MM.1S (cell line): Measurements from ENCODE around the gene SLC12A3.

Experiments used
- DNase-seq: peaks from one replicate; pipeline ENCODE4 v3.0.0-alpha.2; 2015
- H2AFZ ChIP-seq: fragments of 300-600 bp; sonication (generic); 2 replicates; pipeline ENCODE4 v1.6.0; 2016; ENCODE audit warnings: antibody characterized with exemption, low read length
- H3F3A ChIP-seq: fragments of 300-600 bp; sonication (generic); 2 replicates; pipeline ENCODE4 v1.6.1; 2016; ENCODE audit warnings: mild to moderate bottlenecking, antibody characterized with exemption, low read length, moderate library complexity, mixed read lengths; ENCODE audit not compliant: insufficient read depth
- H3K27ac ChIP-seq: fragments of 300-600 bp; sonication (generic); 2 replicates; pipeline ENCODE4 v1.5.1; 2016; ENCODE audit warnings: mild to moderate bottlenecking, low read length
- H3K27me3 ChIP-seq: fragments of 300-600 bp; sonication (generic); replicated peaks from 2 replicates; pipeline ENCODE4 v1.6.0; 2016; ENCODE audit warnings: low read length; ENCODE audit not compliant: insufficient read depth
- H3K36me3 ChIP-seq: fragments of 300-600 bp; sonication (generic); replicated peaks from 2 replicates; pipeline ENCODE4 v1.6.1; 2016; ENCODE audit warnings: mild to moderate bottlenecking, low read length, mixed read lengths; ENCODE audit not compliant: insufficient read depth
- H3K4me1 ChIP-seq: fragments of 300-600 bp; sonication (generic); 2 replicates; pipeline ENCODE4 v1.6.1; 2016; ENCODE audit warnings: low read length, mixed read lengths
- H3K4me2 ChIP-seq: fragments of 300-600 bp; sonication (generic); 2 replicates; pipeline ENCODE4 v1.6.0; 2016; ENCODE audit warnings: low read depth, low read length
- H3K4me3 ChIP-seq: fragments of 300-600 bp; sonication (generic); 2 replicates; pipeline ENCODE4 v1.5.1; 2016; ENCODE audit warnings: low read length, mixed read lengths
- H3K79me2 ChIP-seq: fragments of 300-600 bp; sonication (generic); 2 replicates; pipeline ENCODE4 v1.6.1; 2016; ENCODE audit warnings: mixed run types, low read length, mixed read lengths
- H3K9ac ChIP-seq: fragments of 300-600 bp; sonication (generic); 2 replicates; pipeline ENCODE4 v1.6.1; 2016; ENCODE audit warnings: low read length, mixed read lengths
- H3K9me2 ChIP-seq: fragments of 300-600 bp; sonication (generic); replicated peaks from 2 replicates; pipeline ENCODE4 v1.6.1; 2016; ENCODE audit warnings: mild to moderate bottlenecking, low read length, mixed read lengths; ENCODE audit not compliant: insufficient read depth
- H3K9me3 ChIP-seq: fragments of 300-600 bp; sonication (generic); replicated peaks from 2 replicates; pipeline ENCODE4 v1.6.1; 2016; ENCODE audit warnings: mild to moderate bottlenecking, low read length, mixed read lengths; ENCODE audit not compliant: insufficient read depth
- H4K20me1 ChIP-seq: fragments of 300-600 bp; sonication (generic); 2 replicates; pipeline ENCODE4 v1.6.1; 2016; ENCODE audit warnings: mild to moderate bottlenecking, low read length, moderate library complexity, mixed read lengths; ENCODE audit not compliant: insufficient read depth
- CTCF ChIP-seq: fragments of 300-600 bp; sonication (generic); IDR thresholded peaks from 2 replicates; pipeline ENCODE4 v1.5.1; 2016; ENCODE audit warnings: antibody characterized with exemption, low read length, mixed read lengths
- EZH2 ChIP-seq: fragments of 300-600 bp; sonication (generic); optimal IDR thresholded peaks from 2 replicates; pipeline ENCODE3; 2017; ENCODE audit warnings: low read depth, mild to moderate bottlenecking, antibody characterized with exemption, low read length, mixed read lengths
- EZH2phosphoT487 ChIP-seq: fragments of 300-600 bp; sonication (generic); IDR thresholded peaks from 2 replicates; pipeline ENCODE4 v1.6.1; 2018; ENCODE audit warnings: antibody characterized with exemption, low read length

Gene SLC12A3

GRCh38 chr16:56888806-56889205 is 23.8 kb downstream of the SLC12A3 start:
- no peak overlapping the region for H3K9ac ChIP-seq
- H3K27me3 ChIP-seq = no peaks in the 10 kb centered on the region
- DNase-seq = peak; percentile 36
- H3K27ac ChIP-seq = peak overlapping the region; percentile 34; the same call in 1 of the 2 replicates
- no peaks in the 10 kb centered on the region for H3K36me3 ChIP-seq
- H3K79me2 ChIP-seq = no peaks in the 10 kb centered on the region
- TF ChIP-seq CTCF (peak; percentile 12; the same call in 1 of the 2 replicates), EZH2phosphoT487 (no peak)
- no peaks in the 10 kb centered on the region for H4K20me1 ChIP-seq
- H3K9me2 ChIP-seq = no peaks in the 10 kb centered on the region
- H2AFZ ChIP-seq = peak overlapping the region; percentile 9
- H3K4me1 ChIP-seq = peaks cover 6% of the 10 kb centered on the region
- no peak overlapping the region for H3K4me3 ChIP-seq
- no peaks in the 10 kb centered on the region for H3K9me3 ChIP-seq
- no peaks in the 10 kb centered on the region; the same call in 1 of the 2 replicates for H3F3A ChIP-seq
- peak overlapping the region; percentile 7; the same call in 1 of the 2 replicates for H3K4me2 ChIP-seq

DNA sequence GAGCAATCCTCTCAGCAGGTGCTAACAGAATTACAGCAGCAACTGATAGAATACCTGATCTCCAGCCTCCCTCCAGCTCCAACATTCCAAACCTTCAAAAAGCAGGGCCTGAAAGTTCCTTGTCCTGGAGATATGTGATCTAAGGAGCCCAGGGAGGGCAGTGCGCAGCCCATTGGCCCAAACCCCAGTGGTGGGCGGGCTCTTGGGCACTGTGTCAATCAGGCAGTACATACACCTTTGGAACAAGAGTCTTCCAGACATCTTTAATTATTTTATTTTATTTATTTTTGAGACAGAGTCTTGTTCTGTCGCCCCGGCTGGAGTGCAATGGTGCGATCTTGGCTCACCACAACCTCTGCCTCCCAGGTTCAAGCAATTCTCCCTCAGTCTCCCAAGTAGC is 24.2 kb downstream of the SLC12A3 start:
- H3K36me3 ChIP-seq = no peaks in the 10 kb centered on the region
- H3K27me3 ChIP-seq = no peaks in the 10 kb centered on the region
- no peak for DNase-seq
- H3F3A ChIP-seq = no peaks in the 10 kb centered on the region; the same call in 1 of the 2 replicates
- H3K4me3 ChIP-seq = no peak overlapping the region
- no peak overlapping the region for H3K9ac ChIP-seq
- no peaks in the 10 kb centered on the region for H3K79me2 ChIP-seq
- H3K9me2 ChIP-seq = no peaks in the 10 kb centered on the region
- peaks cover 6% of the 10 kb centered on the region for H3K4me1 ChIP-seq
- no peaks in the 10 kb centered on the region for H3K9me3 ChIP-seq
- H3K27ac ChIP-seq = peak overlapping the region; percentile 34; the same call in 1 of the 2 replicates
- H2AFZ ChIP-seq = peak overlapping the region; percentile 9
- peak overlapping the region; percentile 7; the same call in 1 of the 2 replicates for H3K4me2 ChIP-seq
- TF ChIP-seq EZH2 (no peak), EZH2phosphoT487 (no peak), CTCF (no peak)
- H4K20me1 ChIP-seq = no peaks in the 10 kb centered on the region

DNA sequence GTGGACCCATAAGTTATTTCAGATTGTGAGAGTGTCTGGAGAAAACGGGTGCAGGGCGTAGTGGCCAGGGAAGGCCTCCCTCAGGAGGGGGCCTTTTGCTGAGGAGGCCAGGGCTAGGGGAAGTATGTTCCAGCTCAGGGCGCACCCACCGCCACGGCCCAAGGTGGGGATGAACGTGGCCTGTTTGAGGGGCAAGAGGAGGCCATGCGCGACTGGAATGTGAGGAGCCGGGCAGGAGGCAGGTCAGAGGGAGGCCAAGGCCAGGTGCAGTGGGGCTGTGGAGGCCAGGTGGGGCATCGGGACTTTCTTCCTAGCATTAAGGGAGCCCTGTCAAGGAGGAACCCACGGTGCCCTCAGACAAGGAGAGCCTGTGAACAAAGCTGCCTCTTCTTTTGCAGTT is 26.7 kb downstream of the SLC12A3 start:
- H3F3A ChIP-seq = no peaks in the 10 kb centered on the region; the same call in 1 of the 2 replicates
- no peak for DNase-seq
- TF ChIP-seq EZH2 (no peak), EZH2phosphoT487 (no peak), CTCF (no peak)
- no peak overlapping the region for H3K9ac ChIP-seq
- no peaks in the 10 kb centered on the region for H3K79me2 ChIP-seq
- no peak overlapping the region for H3K27ac ChIP-seq
- no peaks in the 10 kb centered on the region for H4K20me1 ChIP-seq
- no peaks in the 10 kb centered on the region for H3K36me3 ChIP-seq
- H3K4me2 ChIP-seq = no peak overlapping the region
- peaks cover 7% of the 10 kb centered on the region for H3K4me1 ChIP-seq
- H3K4me3 ChIP-seq = no peak overlapping the region
- H3K9me2 ChIP-seq = no peaks in the 10 kb centered on the region
- H3K9me3 ChIP-seq = no peaks in the 10 kb centered on the region
- H3K27me3 ChIP-seq = no peaks in the 10 kb centered on the region
- no peak overlapping the region for H2AFZ ChIP-seq
